Activated naive CD8-positive, alpha-beta T cell treated with anti-CD3 and anti-CD28 coated beads for 36 hours (primary cell): Measurements from ENCODE around the gene LAT. TPM values are rescaled to one million over a fixed set of nuclear protein-coding genes. Genes with fewer than 3 reads are reported as not detected.
"Not testable (repeated sequence)": the region's sequence is repeated elsewhere in the genome, so short reads cannot be mapped to it uniquely, and the experiment has no call there.

Experiments used
- DNase-seq: peaks from one replicate; pipeline ENCODE4 v3.0.0; 2021
- H3K27ac Mint-ChIP-seq: one replicate; pipeline ENCODE4 v1.8.0; 2022; ENCODE audit warnings: mild to moderate bottlenecking, moderate library complexity, mixed read lengths
- H3K27me3 Mint-ChIP-seq: one replicate; pipeline ENCODE4 v1.8.0; 2022; ENCODE audit warnings: mild to moderate bottlenecking, mixed read lengths
- H3K36me3 Mint-ChIP-seq: one replicate; pipeline ENCODE4 v1.8.0; 2021; ENCODE audit warnings: mild to moderate bottlenecking, mixed read lengths
- H3K4me1 Mint-ChIP-seq: one replicate; pipeline ENCODE4 v1.8.0; 2021; ENCODE audit warnings: mixed read lengths
- H3K4me3 Mint-ChIP-seq: one replicate; pipeline ENCODE4 v1.8.0; 2022; ENCODE audit warnings: mild to moderate bottlenecking, moderate library complexity, mixed read lengths
- H3K9me3 Mint-ChIP-seq: one replicate; pipeline ENCODE4 v1.8.0; 2022; ENCODE audit warnings: mixed read lengths
- total RNA-seq, 2 experiments: library from RNA; stranded (reverse); gene quantifications; one replicate each; pipeline ENCODE4 v1.2.3, GENCODE V29; 2021

Gene LAT
- total RNA-seq, 2 experiments from 2014 or later = 159 to 175 TPM

DNA sequence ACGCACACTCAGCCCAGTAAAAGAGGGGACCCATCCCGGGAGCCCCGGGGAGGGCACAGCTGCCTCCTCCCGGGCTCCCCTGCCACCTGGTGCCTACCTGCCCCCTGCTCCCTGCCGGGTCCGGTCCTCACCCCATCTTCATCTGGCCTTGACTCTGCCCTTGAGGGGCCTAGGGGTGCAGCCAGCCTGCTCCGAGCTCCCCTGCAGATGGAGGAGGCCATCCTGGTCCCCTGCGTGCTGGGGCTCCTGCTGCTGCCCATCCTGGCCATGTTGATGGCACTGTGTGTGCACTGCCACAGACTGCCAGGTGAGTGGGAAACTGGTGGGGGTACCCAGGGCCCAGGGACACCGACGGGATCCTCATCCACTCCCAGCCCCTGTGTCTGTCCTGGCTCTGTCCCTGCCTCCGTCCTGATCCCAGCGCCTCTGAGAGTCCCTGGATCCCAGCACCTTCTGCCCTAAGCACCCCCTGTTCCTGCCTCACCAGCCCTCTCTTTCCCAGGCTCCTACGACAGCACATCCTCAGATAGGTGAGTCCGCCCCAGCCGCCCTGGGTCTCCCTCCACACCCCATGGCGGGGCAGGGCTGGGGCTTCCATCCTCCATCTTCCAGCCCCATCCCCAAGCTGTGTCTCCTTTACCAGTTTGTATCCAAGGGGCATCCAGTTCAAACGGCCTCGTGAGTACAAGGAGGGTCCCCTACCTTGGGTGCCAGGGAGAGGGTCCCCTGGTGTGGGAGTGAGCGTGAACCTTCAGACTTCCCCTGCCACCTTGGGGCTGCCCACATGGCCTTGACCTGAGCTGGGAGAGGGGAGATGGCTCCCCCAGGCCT, 574 bp downstream of the LAT start:
- H3K27me3 Mint-ChIP-seq = no peaks in the 10 kb centered on the region
- DNase-seq = peak; percentile 31
- H3K27ac Mint-ChIP-seq = peak overlapping the region; percentile 92
- peak overlapping the region; percentile 100 for H3K4me3 Mint-ChIP-seq
- H3K4me1 Mint-ChIP-seq = peaks cover 39% of the 10 kb centered on the region
- H3K36me3 Mint-ChIP-seq = peaks cover 85% of the 10 kb centered on the region
- H3K9me3 Mint-ChIP-seq = peaks cover 10% of the 10 kb centered on the region

GRCh38 chr16:28986046-28986445, 1.2 kb downstream of the LAT start:
- Mint-ChIP-seq H3K27me3 (no peaks in the 10 kb centered on the region), H3K27ac (peak overlapping the region; percentile 92), H3K4me3 (peak overlapping the region; percentile 100), H3K36me3 (peaks cover 82% of the 10 kb centered on the region), H3K9me3 (peaks cover 10% of the 10 kb centered on the region), H3K4me1 (peaks cover 45% of the 10 kb centered on the region)
- DNase-seq = no peak

DNA sequence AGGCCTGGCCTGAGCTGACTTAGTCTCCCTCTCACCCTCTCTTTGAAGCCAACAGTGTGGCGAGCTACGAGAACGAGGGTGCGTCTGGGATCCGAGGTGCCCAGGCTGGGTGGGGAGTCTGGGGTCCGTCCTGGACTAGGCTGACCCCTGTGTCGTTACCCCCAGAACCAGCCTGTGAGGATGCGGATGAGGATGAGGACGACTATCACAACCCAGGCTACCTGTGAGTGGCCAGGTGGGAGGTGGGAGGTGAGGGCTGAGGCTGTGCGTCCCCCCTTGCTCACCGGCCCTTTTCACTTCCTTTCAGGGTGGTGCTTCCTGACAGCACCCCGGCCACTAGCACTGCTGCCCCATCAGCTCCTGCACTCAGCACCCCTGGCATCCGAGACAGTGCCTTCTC, 1.6 kb downstream of the LAT start:
- DNase-seq = peak; percentile 30
- Mint-ChIP-seq H3K27me3 (no peaks in the 10 kb centered on the region), H3K27ac (peak overlapping the region; percentile 92), H3K4me3 (peak overlapping the region; percentile 100), H3K9me3 (peaks cover 10% of the 10 kb centered on the region), H3K36me3 (peaks cover 82% of the 10 kb centered on the region), H3K4me1 (peaks cover 49% of the 10 kb centered on the region)

DNA sequence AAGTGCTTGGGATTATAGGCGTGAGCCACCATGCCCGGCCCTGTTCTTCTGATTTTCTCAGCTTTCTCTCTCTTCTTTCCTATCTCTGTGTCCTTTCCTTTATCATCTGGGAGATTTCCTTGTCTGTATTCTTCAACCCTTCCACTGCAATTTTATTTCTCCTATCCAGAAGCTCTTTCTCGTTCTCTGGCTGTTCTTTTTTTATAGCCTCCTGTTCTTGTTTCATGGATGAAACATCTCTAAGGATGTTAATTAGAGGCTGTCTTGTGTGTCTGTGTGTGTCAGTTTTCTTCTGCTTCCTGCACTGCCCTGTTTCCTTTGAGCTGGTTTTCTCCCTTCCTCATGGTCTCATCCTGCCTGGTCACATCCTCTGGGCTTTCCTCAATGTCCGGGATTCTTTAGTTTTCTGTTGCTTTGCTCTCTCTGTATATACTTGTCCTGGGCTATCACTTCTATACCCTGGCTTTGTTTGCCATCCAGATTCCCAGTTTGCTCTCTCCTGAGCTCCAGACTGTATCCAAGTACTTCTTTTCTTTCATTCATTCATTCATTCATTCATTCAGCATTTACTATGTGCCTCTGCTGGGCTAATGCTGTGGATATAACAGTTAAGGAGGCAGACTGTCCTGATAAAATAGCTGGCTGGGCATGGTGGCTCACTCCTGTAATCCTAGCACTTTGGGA, 2.5 kb downstream of the LAT start:
- H3K4me3 Mint-ChIP-seq = peak overlapping the region; percentile 100
- no peaks in the 10 kb centered on the region for H3K27me3 Mint-ChIP-seq
- no peak for DNase-seq
- H3K27ac Mint-ChIP-seq = peak overlapping the region; percentile 92
- peaks cover 53% of the 10 kb centered on the region for H3K4me1 Mint-ChIP-seq
- peaks cover 79% of the 10 kb centered on the region for H3K36me3 Mint-ChIP-seq
- H3K9me3 Mint-ChIP-seq = peaks cover 7% of the 10 kb centered on the region

- peaks cover 48% of the 10 kb centered on the region for H3K4me1 Mint-ChIP-seq
- H3K9me3 Mint-ChIP-seq = peaks cover 7% of the 10 kb centered on the region
- H3K27me3 Mint-ChIP-seq = no peaks in the 10 kb centered on the region
- no peak for DNase-seq
- peak overlapping the region; percentile 100 for H3K4me3 Mint-ChIP-seq
- peaks cover 63% of the 10 kb centered on the region for H3K36me3 Mint-ChIP-seq
- H3K27ac Mint-ChIP-seq = peak overlapping the region; percentile 92
Measured at GRCh38 chr16:28989363-28989762, 4.5 kb downstream of the LAT start.

DNA sequence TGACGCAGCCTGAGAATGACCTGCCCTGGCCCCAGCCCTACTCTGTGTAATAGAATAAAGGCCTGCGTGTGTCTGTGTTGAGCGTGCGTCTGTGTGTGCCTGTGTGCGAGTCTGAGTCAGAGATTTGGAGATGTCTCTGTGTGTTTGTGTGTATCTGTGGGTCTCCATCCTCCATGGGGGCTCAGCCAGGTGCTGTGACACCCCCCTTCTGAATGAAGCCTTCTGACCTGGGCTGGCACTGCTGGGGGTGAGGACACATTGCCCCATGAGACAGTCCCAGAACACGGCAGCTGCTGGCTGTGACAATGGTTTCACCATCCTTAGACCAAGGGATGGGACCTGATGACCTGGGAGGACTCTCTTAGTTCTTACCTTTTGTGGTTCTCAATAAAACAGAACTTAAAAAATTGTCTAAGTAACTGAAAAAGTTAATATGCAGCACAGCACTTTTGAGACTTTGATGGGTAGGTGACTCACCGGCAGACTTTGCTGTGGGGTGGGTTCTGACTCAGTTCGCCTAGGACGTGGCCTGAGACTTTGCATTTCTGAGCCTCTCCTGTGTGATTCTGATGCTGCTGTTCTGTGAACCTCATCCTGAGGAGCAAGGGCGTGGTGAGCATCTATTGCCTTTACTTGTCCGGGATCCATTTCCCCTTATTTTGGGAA, 5.7 kb downstream of the LAT start:
- Mint-ChIP-seq H3K27ac (peak overlapping the region; percentile 92), H3K36me3 (peaks cover 59% of the 10 kb centered on the region), H3K4me3 (peak overlapping the region; percentile 65), H3K27me3 (no peaks in the 10 kb centered on the region), H3K4me1 (peaks cover 46% of the 10 kb centered on the region), H3K9me3 (peaks cover 7% of the 10 kb centered on the region)
- DNase-seq = peak; percentile 75

DNA sequence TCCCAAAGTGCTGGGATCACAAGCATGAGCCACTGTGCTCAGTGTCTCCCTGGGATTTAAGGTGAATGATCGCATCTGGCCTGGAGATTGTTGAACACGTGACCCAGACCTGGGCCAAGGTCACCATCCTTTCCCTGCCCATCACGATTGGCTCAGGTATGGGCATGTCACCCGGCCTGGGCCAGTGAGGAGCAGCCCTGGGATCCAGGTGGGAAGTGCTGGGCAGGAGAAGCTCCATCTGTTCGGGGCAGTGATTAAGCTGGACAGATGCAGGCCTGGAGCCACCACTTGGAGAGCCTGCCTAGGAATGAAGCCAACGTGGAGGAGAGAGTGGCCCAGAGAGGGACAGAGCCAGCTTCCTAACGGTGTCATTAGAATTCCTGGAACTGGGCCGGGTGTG, 6.8 kb downstream of the LAT start:
- Mint-ChIP-seq H3K4me1 (peaks cover 46% of the 10 kb centered on the region), H3K36me3 (peaks cover 49% of the 10 kb centered on the region), H3K27me3 (no peaks in the 10 kb centered on the region), H3K4me3 (no peak overlapping the region), H3K27ac (peak overlapping the region; percentile 42), H3K9me3 (peaks cover 7% of the 10 kb centered on the region)
- DNase-seq = no peak

- no peak for DNase-seq
- H3K36me3 Mint-ChIP-seq = peaks cover 42% of the 10 kb centered on the region
- H3K4me1 Mint-ChIP-seq = peaks cover 42% of the 10 kb centered on the region
- peaks cover 2% of the 10 kb centered on the region for H3K9me3 Mint-ChIP-seq
- H3K27ac Mint-ChIP-seq = peak overlapping the region; percentile 48
- H3K27me3 Mint-ChIP-seq = no peaks in the 10 kb centered on the region
- H3K4me3 Mint-ChIP-seq = no peak overlapping the region
Measured at GRCh38 chr16:28992496-28992895, 7.6 kb downstream of the LAT start.

DNA sequence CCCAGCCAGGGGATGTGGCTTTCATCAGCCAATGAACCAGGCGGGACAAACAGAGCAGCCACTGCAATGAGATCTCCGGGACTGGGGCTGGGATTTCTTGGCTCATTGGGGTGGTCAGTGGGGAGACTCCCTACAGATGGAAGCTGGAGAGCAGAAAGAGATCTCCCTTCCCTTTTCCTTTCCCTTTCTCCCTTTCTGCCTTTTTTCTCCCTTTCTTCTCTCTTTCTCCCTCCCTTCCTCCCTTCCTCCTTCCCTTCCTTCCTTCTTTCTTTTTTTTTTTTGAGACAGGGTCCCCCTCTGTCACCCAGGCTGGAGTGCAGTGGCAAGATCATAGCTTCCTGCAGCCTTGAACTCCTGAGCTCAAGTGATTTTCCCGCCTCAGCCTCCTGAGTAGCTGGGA, 14.0 kb downstream of the LAT start:
- DNase-seq = no peak
- peaks cover 13% of the 10 kb centered on the region for H3K4me1 Mint-ChIP-seq
- H3K36me3 Mint-ChIP-seq = no peaks in the 10 kb centered on the region
- no peak overlapping the region for H3K27ac Mint-ChIP-seq
- no peaks in the 10 kb centered on the region for H3K27me3 Mint-ChIP-seq
- H3K9me3 Mint-ChIP-seq = no peaks in the 10 kb centered on the region
- H3K4me3 Mint-ChIP-seq = no peak overlapping the region

- DNase-seq = no peak
- Mint-ChIP-seq H3K9me3 (no peaks in the 10 kb centered on the region), H3K27ac (no peak overlapping the region), H3K27me3 (no peaks in the 10 kb centered on the region), H3K36me3 (no peaks in the 10 kb centered on the region), H3K4me1 (peaks cover 14% of the 10 kb centered on the region), H3K4me3 (no peak overlapping the region)
Measured at GRCh38 chr16:28999577-28999976, 14.7 kb downstream of the LAT start.

DNA sequence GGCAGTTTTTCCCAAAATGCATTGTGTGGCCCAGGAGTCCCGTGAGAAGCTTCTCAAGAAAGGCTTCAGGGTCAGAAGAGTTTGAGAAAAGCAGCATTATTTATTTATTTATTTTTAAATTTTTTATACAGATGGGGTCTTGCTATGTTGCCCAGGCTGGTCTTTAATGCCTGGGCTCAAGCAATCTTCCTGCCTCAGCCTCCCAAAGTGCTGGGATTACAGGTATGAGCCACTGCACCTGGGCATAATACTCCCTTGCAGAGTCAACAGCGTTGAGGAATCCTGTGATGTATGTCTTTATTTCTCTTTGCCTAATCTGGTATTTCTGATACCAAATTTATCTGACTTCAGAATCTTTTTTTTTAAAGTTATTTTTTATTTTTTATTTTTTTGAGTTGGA, 15.2 kb downstream of the LAT start:
- peaks cover 15% of the 10 kb centered on the region for H3K4me1 Mint-ChIP-seq
- no peaks in the 10 kb centered on the region for H3K36me3 Mint-ChIP-seq
- H3K27me3 Mint-ChIP-seq = no peaks in the 10 kb centered on the region
- no peaks in the 10 kb centered on the region for H3K9me3 Mint-ChIP-seq
- no peak for DNase-seq
- no peak overlapping the region for H3K4me3 Mint-ChIP-seq
- H3K27ac Mint-ChIP-seq = no peak overlapping the region

DNA sequence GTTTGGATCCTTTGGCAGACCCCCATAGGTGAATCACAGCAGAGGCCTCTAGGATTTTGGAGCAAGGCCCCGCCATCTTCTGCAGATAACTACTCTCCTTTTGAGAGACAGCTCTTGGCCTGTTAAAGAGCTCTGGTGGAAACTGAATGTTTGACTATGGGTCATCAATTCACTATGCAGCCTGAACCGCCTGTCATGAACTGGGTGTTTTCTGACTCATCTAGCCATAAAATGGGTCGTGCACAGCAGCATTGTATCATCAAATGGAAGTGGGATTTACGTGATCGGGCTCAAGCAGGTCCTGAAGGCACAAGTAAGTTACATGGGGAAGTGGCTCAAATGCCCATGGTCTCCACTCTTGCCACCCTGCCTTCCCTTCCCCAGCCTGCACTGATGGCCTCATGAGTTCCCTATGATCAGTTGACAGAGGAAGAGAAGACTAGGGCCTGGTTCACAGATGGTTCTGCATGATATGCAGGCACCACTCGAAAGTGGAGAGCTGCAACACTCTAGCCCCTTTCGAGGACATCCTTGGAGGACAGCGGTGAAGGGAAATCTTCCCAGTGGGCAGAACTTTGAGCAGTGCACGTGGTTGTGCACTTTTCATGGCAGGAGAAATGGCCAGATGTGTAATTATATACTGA, 19.8 kb downstream of the LAT start:
- H3K9me3 Mint-ChIP-seq, H3K36me3 Mint-ChIP-seq, H3K4me3 Mint-ChIP-seq, H3K27ac Mint-ChIP-seq, H3K27me3 Mint-ChIP-seq, DNase-seq: not testable (repeated sequence)
- H3K4me1 Mint-ChIP-seq = peaks cover 30% of the 10 kb centered on the region

GRCh38 chr16:29007730-29008593, 23.1 kb downstream of the LAT start:
- H3K4me3 Mint-ChIP-seq = peak overlapping the region; percentile 16
- H3K9me3 Mint-ChIP-seq = no peaks in the 10 kb centered on the region
- peak; percentile 78 for DNase-seq
- H3K27me3 Mint-ChIP-seq = no peaks in the 10 kb centered on the region
- peak overlapping the region; percentile 92 for H3K27ac Mint-ChIP-seq
- H3K4me1 Mint-ChIP-seq = peaks cover 48% of the 10 kb centered on the region
- peaks cover 3% of the 10 kb centered on the region for H3K36me3 Mint-ChIP-seq
